Measurements from ENCODE around the gene YBX3. TPM values are rescaled to one million over a fixed set of nuclear protein-coding genes. Genes with fewer than 3 reads are reported as not detected.

The YBX3 gene
- total RNA-seq, 1 donor from 2014 or later = 326 TPM

GRCh38 chr12:10690906-10691305, 32.2 kb downstream of the YBX3 start:
- no peaks in the 10 kb centered on the region for H3K9me3 ChIP-seq
- H3K4me1 ChIP-seq = no peaks in the 10 kb centered on the region
- no peak for TF ChIP-seq CTCF (IDR thresholded peaks at IDR 0.05)
- H3K4me3 ChIP-seq = no peak overlapping the region
- DNase-seq (ENCODE audit: low spot score in 2 of 2) = no peak
- intact Hi-C loops (cut with DNase I) = no loop called here
- no peak overlapping the region for H3K27ac ChIP-seq
- H3K27me3 ChIP-seq = no peaks in the 10 kb centered on the region
- peaks cover 0 to 14% of the 10 kb centered on the region in 2 donors for H3K36me3 ChIP-seq

- intact Hi-C loops (cut with DNase I) = no loop called here
- TF ChIP-seq CTCF (IDR thresholded peaks at IDR 0.05) = no peak
- Histone ChIP-seq H3K4me3 (no peak overlapping the region), H3K9me3 (no peaks in the 10 kb centered on the region), H3K4me1 (no peaks in the 10 kb centered on the region), H3K27ac (no peak overlapping the region), H3K36me3 (peaks cover 0 to 4% of the 10 kb centered on the region in 2 donors), H3K27me3 (no peaks in the 10 kb centered on the region)
- DNase-seq (ENCODE audit: low spot score in 2 of 2) = no peak
These were observed 34.0 kb downstream of the YBX3 start for GRCh38 chr12:10689146-10689545.

GRCh38 chr12:10688042-10688441, 35.1 kb downstream of the YBX3 start:
- Histone ChIP-seq H3K4me3 (no peak overlapping the region), H3K27ac (no peak overlapping the region), H3K9me3 (no peaks in the 10 kb centered on the region), H3K36me3 (no peaks in the 10 kb centered on the region), H3K4me1 (no peaks in the 10 kb centered on the region), H3K27me3 (no peaks in the 10 kb centered on the region)
- DNase-seq (ENCODE audit: low spot score in 2 of 2) = no peak
- intact Hi-C loops (cut with DNase I) = no loop called here
- TF ChIP-seq CTCF (IDR thresholded peaks at IDR 0.05) = no peak

- DNase-seq (ENCODE audit: low spot score in 2 of 2) = peak in 1 of 2 donors; percentile 67
- H3K36me3 ChIP-seq = no peaks in the 10 kb centered on the region
- H3K9me3 ChIP-seq = no peaks in the 10 kb centered on the region
- peak; percentile 41 to 65 (median 53) for TF ChIP-seq CTCF (IDR thresholded peaks at IDR 0.05)
- intact Hi-C loops (cut with DNase I) = no loop called here
- no peak within 1 kb of the TSS for H3K27ac ChIP-seq
- no peaks in the 10 kb centered on the region for H3K4me1 ChIP-seq
- no peaks in the 10 kb centered on the region for H3K27me3 ChIP-seq
- H3K4me3 ChIP-seq = peak within 1 kb of the TSS; percentile 38 to 59
These were observed 49.3 kb downstream of the YBX3 start, which contains the start of gene STYK1 for GRCh38 chr12:10673659-10674384. Gene STYK1 (minus strand): TSS chr12:10674052. CDS start chr12:10634618, 39,434 bp downstream.

- H3K4me3 ChIP-seq = no peak overlapping the region
- TF ChIP-seq CTCF (IDR thresholded peaks at IDR 0.05) = no peak
- H3K36me3 ChIP-seq = no peaks in the 10 kb centered on the region
- intact Hi-C loops (cut with DNase I) = no loop called here
- DNase-seq (ENCODE audit: low spot score in 2 of 2) = no peak
- H3K27me3 ChIP-seq = no peaks in the 10 kb centered on the region
- no peaks in the 10 kb centered on the region for H3K4me1 ChIP-seq
- no peak overlapping the region for H3K27ac ChIP-seq
- H3K9me3 ChIP-seq = no peaks in the 10 kb centered on the region
These were observed 50.8 kb downstream of the YBX3 start for GRCh38 chr12:10672231-10672868.

All from ascending aorta (tissue), 2 donors.